ENCODE measurements around the gene LRFN5.

The LRFN5 gene

DNA sequence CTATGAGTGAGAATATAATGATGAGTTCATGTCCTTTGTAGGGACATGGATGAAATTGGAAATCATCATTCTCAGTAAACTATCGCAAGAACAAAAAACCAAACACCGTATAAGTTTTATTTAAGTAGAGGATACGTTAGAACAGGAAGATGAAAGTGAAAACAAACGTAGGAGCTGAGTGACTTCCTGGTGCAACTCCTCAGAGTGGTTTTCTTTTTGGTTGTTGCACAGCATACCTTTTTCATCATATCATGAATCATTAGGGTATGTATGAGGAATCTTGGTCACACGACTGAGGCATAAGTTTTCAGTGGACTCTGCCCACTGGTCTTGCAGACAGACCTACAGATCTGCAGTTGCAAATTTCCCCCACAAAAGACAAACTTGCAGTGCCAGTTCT, 199.0 kb downstream of the LRFN5 start:
- in situ Hi-C loops (cut with HindIII; ENCODE audit: low sequenced_read_pairs): no loop called here
- no peak for TF ChIP-seq CTCF (IDR thresholded peaks at IDR 0.05; ENCODE audit: low read depth, low read length)
- DNase-seq (ENCODE audit: low read depth, low spot score): no peak
- H3K4me3 ChIP-seq (ENCODE audit: low read depth, low read length): no peak overlapping the region

GRCh38 chr14:41806366-41806975, 199.8 kb downstream of the LRFN5 start:
- no peak overlapping the region for H3K4me3 ChIP-seq (ENCODE audit: low read depth, low read length)
- DNase-seq (ENCODE audit: low read depth, low spot score): no peak
- in situ Hi-C loops (cut with HindIII; ENCODE audit: low sequenced_read_pairs): no loop called here
- TF ChIP-seq CTCF (IDR thresholded peaks at IDR 0.05; ENCODE audit: low read depth, low read length): no peak

DNA sequence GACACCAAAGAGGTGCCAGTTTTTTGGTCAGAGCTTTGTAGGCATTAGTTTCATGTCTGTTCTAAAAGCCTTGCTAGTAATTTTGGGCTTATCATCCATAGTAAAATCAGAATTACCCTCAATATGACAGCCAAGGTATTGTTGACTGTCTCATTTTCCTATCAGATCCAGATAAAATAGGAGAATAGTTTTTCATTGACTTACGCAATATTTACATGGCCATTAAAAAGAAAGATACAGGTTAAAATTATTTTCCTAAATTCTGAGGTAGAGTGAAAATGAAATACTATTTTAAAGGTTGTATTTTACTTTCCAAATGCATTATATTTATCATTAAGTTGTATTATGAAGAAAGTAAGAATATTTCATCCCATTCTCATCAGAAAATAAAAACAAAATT, 203.7 kb downstream of the LRFN5 start:
- no peak overlapping the region for H3K4me3 ChIP-seq (ENCODE audit: low read depth, low read length)
- in situ Hi-C loops (cut with HindIII; ENCODE audit: low sequenced_read_pairs): no loop called here
- no peak for DNase-seq (ENCODE audit: low read depth, low spot score)
- no peak for TF ChIP-seq CTCF (IDR thresholded peaks at IDR 0.05; ENCODE audit: low read depth, low read length)

- TF ChIP-seq CTCF (IDR thresholded peaks at IDR 0.05; ENCODE audit: low read depth, low read length): no peak
- H3K4me3 ChIP-seq (ENCODE audit: low read depth, low read length): no peak overlapping the region
- in situ Hi-C loops (cut with HindIII; ENCODE audit: low sequenced_read_pairs): no loop called here
- peak; percentile 74 for DNase-seq (ENCODE audit: low read depth, low spot score)
These were observed 210.9 kb downstream of the LRFN5 start for GRCh38 chr14:41817626-41818025.

GRCh38 chr14:41824441-41824840, 217.8 kb downstream of the LRFN5 start:
- no peak overlapping the region for H3K4me3 ChIP-seq (ENCODE audit: low read depth, low read length)
- DNase-seq (ENCODE audit: low read depth, low spot score): no peak
- in situ Hi-C loops (cut with HindIII; ENCODE audit: low sequenced_read_pairs): no loop called here
- TF ChIP-seq CTCF (IDR thresholded peaks at IDR 0.05; ENCODE audit: low read depth, low read length): peak; percentile 14

GRCh38 chr14:41825622-41826021, 218.9 kb downstream of the LRFN5 start:
- no peak for TF ChIP-seq CTCF (IDR thresholded peaks at IDR 0.05; ENCODE audit: low read depth, low read length)
- no peak for DNase-seq (ENCODE audit: low read depth, low spot score)
- H3K4me3 ChIP-seq (ENCODE audit: low read depth, low read length): no peak overlapping the region
- in situ Hi-C loops (cut with HindIII; ENCODE audit: low sequenced_read_pairs): no loop called here

All from astrocyte of the spinal cord (primary cell).